HepG2 (cell line): ENCODE measurements around the gene SPTBN2. TPM values are rescaled to one million over a fixed set of nuclear protein-coding genes. Genes with fewer than 3 reads are reported as not detected.
A peak's percentile ranks its signal among the peaks of the same experiment; 100 is the strongest.

ENCODE experiments used
- KDM3A ChIP-seq: IDR thresholded peaks from 2 replicates; pipeline ENCODE4 v1.6.1; 2018; ENCODE audit warnings: low read depth, missing compliant biosample characterization
- KMT2A ChIP-seq: sonication (generic); formaldehyde crosslinking; IDR thresholded peaks from 2 replicates; pipeline ENCODE4 v1.4.0; 2020; ENCODE audit warnings: missing genetic modification reagents
- MBNL3 ChIP-seq: fragments of 250-450 bp; sonication (Bioruptor Pico); conservative IDR thresholded peaks from 2 replicates; pipeline ENCODE4 v1.8.0; 2022; ENCODE audit warnings: mild to moderate bottlenecking, inconsistent platforms
- MYNN ChIP-seq: sonication (generic); formaldehyde crosslinking; IDR thresholded peaks from 2 replicates; pipeline ENCODE4 v1.4.0; 2020; ENCODE audit warnings: mild to moderate bottlenecking, low read depth, missing genetic modification reagents
- NRL ChIP-seq: sonication (generic); formaldehyde crosslinking; IDR thresholded peaks from 2 replicates; pipeline ENCODE4 v1.5.0; 2020; ENCODE audit warnings: missing genetic modification reagents, mild to moderate bottlenecking, moderate library complexity, borderline replicate concordance
- SMAD3 ChIP-seq: sonication (generic); formaldehyde crosslinking; IDR thresholded peaks from 2 replicates; pipeline ENCODE4 v1.4.0; 2020; ENCODE audit warnings: missing genetic modification reagents
- SSRP1 ChIP-seq: IDR thresholded peaks from 2 replicates; pipeline ENCODE4 v1.6.1; 2016; ENCODE audit warnings: control low read depth
- ZNF136 ChIP-seq: sonication (generic); formaldehyde crosslinking; IDR thresholded peaks from 2 replicates; pipeline ENCODE4 v1.8.1; 2022; ENCODE audit warnings: low read depth, mild to moderate bottlenecking, moderate library complexity, missing genetic modification reagents
- ZNF430 ChIP-seq: sonication (generic); formaldehyde crosslinking; IDR thresholded peaks from 2 replicates; pipeline ENCODE4 v1.9.0; 2021; ENCODE audit warnings: mild to moderate bottlenecking, missing genetic modification reagents
- polyA plus RNA-seq, 8 experiments: library from polyadenylated mRNA; depleted of rRNA in 3 of 8; stranded (reverse) in 7 of 8; unstranded in 1 of 8; fragments of >200 nt; fragmentation: Illumina TruSeq in 4 of 8; extraction: Trizol in 4 of 8; gene quantifications; 2 replicates each; pipeline versions ENCODE4 v1.2.1 to v1.2.3, GENCODE V29; 2011 to 2016; ENCODE audit warnings: low read depth in 4 of 8, missing spikeins in 1 of 8, mixed read lengths in 1 of 8; ENCODE audit not compliant: insufficient read depth in 1 of 8
- total RNA-seq, 5 experiments: library from RNA; depleted of rRNA; stranded (reverse); fragments of >200 nt; fragmentation: Illumina TruSeq; extraction: Trizol; gene quantifications; 2 replicates each; pipeline ENCODE4 v1.2.3, GENCODE V29; 2016; ENCODE audit warnings: low read depth in 1 of 5
- TF ChIP-seq, protein P1 (sequence below): sonication (generic); formaldehyde crosslinking; conservative IDR thresholded peaks from 2 replicates; pipeline ENCODE4 v1.8.0; 2022; ENCODE audit warnings: low read depth, missing genetic modification reagents
- TF ChIP-seq, protein P2 (sequence below): sonication (generic); formaldehyde crosslinking; IDR thresholded peaks from 2 replicates; pipeline ENCODE4 v1.4.0; 2020; ENCODE audit warnings: low read depth, mild to moderate bottlenecking, missing genetic modification reagents
- TF ChIP-seq, protein P3 (sequence below): IDR thresholded peaks from 2 replicates; pipeline ENCODE4 v1.6.1; 2018; ENCODE audit warnings: missing genetic modification reagents
- TF ChIP-seq, protein P4 (sequence below): sonication (generic); formaldehyde crosslinking; IDR thresholded peaks from 2 replicates; pipeline ENCODE4 v1.4.0; 2020; ENCODE audit warnings: mild to moderate bottlenecking, missing genetic modification reagents

The SPTBN2 gene
- total and polyA plus RNA-seq, 2 of the 13 experiments (the other 11 are each of a cell fraction or from before 2014, with no cell fraction given): 0.65 to 4.0 TPM

DNA sequence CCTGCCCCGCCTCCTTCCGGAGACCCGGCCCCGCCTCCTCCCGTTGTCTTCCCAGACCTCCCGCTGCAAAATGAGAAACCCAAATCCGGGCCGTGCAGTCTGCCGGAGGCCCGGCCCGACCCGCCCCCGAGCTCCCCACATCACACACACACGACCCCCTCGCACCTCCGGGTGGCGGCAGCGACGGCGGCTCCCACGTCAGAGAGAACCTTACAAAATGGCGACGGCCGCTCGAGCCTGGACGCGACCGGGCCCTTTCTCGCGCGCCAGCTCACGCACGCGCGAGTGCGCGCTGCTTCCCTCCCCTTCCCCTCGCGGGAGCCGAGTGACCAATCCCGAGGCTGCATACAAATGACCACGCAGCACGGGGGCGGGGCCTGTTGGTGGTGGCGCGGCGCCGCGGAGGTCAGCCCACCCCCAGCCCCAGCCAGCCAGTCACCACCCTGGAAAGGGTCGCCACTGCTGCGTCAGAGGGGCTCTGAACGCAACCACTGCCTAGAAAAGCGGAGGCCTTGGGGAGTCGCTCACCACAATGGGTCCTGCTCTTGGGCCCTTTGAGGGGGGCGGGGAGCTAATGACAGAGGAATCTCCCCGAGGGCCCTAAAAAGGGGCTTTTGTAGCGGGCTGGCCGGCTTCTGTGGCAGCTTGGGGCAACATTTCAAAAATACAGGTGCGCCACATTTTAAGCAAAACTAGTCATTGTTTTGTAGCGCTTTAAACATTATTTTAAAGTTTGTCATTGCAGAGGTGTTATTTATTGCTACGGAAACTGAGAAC lies 51.2 kb downstream of the SPTBN2 start, which contains the start of gene RBM4B (continued):
- TF ChIP-seq MYNN (CRISPR knock-in tag) (peak; percentile 50; the same call in 1 of the 2 replicates), KMT2A (peak; percentile 39), SSRP1 (no peak), MBNL3 (CRISPR knock-in tag) (no peak), NRL (CRISPR knock-in tag) (no peak), SMAD3 (peak; percentile 48; the same call in 1 of the 2 replicates), KDM3A (CRISPR knock-in tag) (no peak), ZNF430 (CRISPR knock-in tag) (peak; percentile 64; the same call in 1 of the 2 replicates), ZNF136 (peak; percentile 78; the same call in 1 of the 2 replicates)
- TF ChIP-seq, protein P1, sequence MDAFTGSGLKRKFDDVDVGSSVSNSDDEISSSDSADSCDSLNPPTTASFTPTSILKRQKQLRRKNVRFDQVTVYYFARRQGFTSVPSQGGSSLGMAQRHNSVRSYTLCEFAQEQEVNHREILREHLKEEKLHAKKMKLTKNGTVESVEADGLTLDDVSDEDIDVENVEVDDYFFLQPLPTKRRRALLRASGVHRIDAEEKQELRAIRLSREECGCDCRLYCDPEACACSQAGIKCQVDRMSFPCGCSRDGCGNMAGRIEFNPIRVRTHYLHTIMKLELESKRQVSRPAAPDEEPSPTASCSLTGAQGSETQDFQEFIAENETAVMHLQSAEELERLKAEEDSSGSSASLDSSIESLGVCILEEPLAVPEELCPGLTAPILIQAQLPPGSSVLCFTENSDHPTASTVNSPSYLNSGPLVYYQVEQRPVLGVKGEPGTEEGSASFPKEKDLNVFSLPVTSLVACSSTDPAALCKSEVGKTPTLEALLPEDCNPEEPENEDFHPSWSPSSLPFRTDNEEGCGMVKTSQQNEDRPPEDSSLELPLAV (CRISPR knock-in tag): no peak
- TF ChIP-seq, protein P2, sequence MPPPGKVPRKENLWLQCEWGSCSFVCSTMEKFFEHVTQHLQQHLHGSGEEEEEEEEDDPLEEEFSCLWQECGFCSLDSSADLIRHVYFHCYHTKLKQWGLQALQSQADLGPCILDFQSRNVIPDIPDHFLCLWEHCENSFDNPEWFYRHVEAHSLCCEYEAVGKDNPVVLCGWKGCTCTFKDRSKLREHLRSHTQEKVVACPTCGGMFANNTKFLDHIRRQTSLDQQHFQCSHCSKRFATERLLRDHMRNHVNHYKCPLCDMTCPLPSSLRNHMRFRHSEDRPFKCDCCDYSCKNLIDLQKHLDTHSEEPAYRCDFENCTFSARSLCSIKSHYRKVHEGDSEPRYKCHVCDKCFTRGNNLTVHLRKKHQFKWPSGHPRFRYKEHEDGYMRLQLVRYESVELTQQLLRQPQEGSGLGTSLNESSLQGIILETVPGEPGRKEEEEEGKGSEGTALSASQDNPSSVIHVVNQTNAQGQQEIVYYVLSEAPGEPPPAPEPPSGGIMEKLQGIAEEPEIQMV (CRISPR knock-in tag): peak; percentile 71; the same call in 1 of the 2 replicates
- TF ChIP-seq, protein P3, sequence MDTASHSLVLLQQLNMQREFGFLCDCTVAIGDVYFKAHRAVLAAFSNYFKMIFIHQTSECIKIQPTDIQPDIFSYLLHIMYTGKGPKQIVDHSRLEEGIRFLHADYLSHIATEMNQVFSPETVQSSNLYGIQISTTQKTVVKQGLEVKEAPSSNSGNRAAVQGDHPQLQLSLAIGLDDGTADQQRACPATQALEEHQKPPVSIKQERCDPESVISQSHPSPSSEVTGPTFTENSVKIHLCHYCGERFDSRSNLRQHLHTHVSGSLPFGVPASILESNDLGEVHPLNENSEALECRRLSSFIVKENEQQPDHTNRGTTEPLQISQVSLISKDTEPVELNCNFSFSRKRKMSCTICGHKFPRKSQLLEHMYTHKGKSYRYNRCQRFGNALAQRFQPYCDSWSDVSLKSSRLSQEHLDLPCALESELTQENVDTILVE (CRISPR knock-in tag): no peak
- TF ChIP-seq, protein P4, sequence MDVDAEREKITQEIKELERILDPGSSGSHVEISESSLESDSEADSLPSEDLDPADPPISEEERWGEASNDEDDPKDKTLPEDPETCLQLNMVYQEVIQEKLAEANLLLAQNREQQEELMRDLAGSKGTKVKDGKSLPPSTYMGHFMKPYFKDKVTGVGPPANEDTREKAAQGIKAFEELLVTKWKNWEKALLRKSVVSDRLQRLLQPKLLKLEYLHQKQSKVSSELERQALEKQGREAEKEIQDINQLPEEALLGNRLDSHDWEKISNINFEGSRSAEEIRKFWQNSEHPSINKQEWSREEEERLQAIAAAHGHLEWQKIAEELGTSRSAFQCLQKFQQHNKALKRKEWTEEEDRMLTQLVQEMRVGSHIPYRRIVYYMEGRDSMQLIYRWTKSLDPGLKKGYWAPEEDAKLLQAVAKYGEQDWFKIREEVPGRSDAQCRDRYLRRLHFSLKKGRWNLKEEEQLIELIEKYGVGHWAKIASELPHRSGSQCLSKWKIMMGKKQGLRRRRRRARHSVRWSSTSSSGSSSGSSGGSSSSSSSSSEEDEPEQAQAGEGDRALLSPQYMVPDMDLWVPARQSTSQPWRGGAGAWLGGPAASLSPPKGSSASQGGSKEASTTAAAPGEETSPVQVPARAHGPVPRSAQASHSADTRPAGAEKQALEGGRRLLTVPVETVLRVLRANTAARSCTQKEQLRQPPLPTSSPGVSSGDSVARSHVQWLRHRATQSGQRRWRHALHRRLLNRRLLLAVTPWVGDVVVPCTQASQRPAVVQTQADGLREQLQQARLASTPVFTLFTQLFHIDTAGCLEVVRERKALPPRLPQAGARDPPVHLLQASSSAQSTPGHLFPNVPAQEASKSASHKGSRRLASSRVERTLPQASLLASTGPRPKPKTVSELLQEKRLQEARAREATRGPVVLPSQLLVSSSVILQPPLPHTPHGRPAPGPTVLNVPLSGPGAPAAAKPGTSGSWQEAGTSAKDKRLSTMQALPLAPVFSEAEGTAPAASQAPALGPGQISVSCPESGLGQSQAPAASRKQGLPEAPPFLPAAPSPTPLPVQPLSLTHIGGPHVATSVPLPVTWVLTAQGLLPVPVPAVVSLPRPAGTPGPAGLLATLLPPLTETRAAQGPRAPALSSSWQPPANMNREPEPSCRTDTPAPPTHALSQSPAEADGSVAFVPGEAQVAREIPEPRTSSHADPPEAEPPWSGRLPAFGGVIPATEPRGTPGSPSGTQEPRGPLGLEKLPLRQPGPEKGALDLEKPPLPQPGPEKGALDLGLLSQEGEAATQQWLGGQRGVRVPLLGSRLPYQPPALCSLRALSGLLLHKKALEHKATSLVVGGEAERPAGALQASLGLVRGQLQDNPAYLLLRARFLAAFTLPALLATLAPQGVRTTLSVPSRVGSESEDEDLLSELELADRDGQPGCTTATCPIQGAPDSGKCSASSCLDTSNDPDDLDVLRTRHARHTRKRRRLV (CRISPR knock-in tag): 0 out of 2 replicates have a peak, but pooled peaks have one; percentile 57
